Hepatic stellate cell (primary cell): Measurements from ENCODE around the gene SRCIN1.

Experiments used
- DNase-seq: peaks from one replicate; pipeline ENCODE4 v3.0.0; 2011; ENCODE audit warnings: low spot score

The SRCIN1 gene

DNA sequence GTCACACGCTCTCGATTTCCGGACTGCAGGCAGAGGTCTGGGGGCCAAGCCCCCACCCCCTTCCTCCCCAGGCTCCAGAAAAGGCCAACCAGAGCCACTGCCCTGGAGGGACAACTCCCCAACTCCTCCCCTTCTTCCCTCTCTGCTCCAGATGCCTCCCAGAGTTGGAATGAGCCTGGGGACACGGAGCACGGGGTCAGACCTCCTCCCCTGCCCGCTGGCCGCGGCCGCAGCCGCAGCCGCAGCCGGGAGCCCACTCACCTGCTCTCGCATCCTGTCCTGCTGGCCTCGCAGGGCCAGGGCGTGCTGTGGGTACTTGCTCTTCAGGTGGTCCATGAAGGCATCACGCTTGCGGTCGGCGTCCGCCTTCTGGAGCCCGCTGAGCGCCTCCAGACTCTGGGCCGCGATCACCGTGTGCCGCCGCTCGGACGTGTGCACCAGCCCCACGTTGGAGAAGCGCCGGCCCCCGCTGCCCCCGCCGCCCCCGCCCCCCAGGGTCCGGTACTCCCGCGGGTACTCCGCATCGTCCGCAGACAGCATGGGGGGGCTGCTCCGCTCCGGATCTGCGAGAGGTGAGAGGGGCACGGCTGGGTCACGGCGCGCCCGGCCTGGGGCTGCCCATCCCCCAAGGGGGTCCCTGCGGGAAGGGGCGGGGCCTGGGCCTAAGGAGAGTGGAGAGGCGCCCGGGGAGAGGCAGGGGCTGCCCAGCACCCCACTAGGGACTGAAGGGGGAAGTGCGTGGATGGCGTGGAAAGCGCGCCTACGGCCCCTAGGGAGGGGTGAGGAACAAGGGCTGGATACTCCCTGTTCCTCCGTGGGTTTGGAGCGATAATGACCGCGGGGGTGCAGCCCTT, 27.3 kb downstream of the SRCIN1 start:
- no peak for DNase-seq

GRCh38 chr17:38577645-38578173, 28.0 kb downstream of the SRCIN1 start:
- no peak for DNase-seq

GRCh38 chr17:38577244-38577643, 28.5 kb downstream of the SRCIN1 start:
- DNase-seq, result no peak

DNA sequence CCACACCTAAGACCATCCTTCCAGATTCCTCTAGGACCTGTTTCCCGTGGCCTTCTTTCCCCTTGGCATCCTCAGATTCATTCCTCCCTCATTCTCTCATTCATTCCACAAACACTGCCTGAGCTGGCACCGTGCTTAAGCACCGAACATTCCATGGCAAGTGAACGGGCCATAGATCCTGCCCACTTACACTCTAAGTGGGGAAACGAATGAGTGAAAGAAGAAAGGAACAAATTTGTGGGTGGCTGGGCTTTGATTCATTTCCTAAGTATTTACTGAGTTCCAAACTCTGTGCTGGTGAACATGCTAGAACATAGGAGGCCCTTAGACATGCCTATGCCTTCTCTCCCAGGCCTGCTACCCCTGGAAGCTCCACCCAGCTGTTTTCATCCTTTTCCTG, 30.0 kb downstream of the SRCIN1 start:
- DNase-seq, result no peak

GRCh38 chr17:38574712-38575111, 31.0 kb downstream of the SRCIN1 start:
- DNase-seq, result no peak

DNA sequence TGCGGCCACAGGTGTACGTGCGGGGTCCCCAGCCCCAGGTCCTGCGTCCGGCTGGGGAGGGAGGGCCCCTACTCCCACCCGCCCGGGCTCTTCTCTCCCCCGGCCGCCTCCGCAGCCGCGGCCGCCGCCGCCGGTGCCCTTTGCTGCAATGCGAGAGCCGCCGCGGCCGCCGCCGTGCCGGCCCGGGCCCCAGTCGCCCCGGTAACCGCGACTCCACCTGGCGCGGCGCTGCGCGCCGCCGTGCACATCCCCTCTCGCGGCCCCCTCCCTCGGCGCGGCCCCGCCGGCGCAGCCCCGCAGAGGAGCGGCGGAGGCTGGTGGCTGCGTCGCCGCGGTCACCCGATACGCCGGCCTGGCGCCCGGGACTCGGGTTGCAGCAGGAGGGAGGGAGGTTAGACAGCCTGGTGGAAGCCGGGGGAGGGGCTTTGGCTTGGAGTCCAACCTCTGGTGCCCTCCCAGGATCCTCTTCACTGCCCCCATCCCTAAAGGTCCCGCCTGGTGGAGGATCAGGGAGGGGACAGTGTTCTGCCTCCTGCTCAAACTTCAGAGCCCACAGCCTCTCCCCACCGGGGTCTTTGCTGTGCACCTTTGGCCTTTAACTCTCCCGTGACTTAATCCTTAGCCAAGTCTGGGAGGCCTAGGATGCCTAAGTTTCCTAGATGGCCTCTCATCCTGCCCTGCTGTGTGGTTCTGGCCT, 32.9 kb downstream of the SRCIN1 start:
- no peak for DNase-seq

DNA sequence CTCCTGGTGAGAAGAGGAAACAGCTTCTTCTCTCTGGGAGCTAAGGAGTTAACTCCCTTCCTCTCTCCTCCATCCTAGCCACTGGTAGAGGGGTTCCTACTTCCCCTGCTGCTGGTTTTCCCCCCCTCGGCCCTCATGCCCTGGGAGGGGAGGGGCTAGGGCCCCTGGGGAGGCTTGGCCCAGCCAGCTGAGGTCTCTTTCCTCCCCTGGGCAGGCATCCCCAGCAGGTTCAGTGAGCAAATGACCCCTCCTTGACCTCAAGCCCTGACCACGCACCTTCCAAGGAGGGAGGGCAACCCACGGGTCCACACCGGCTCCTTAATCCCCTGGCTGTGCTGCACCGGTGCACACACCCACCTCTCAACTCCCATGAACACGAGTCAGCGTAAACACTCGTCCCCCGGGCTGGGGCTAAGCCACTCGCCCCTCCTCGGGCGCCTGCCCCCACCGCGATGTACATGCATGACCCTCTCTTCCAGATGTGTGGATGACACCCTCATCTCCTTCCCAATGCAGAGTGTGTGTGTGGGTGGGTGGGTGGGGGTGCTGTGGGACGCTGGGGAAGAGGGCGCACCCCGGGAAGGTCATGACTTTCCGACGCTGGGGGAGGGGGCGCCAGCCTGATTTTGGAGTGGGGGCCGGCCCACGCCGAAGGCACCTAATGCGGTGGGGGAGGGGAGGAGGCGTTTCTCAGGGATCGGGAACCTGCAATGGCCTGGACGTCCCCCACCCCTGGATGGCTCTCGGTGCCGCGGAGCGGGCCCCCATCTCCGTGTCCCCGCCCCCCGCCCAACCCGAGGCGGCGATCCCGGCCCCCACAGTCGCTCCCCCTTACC, 33.7 kb downstream of the SRCIN1 start:
- no peak for DNase-seq

DNA sequence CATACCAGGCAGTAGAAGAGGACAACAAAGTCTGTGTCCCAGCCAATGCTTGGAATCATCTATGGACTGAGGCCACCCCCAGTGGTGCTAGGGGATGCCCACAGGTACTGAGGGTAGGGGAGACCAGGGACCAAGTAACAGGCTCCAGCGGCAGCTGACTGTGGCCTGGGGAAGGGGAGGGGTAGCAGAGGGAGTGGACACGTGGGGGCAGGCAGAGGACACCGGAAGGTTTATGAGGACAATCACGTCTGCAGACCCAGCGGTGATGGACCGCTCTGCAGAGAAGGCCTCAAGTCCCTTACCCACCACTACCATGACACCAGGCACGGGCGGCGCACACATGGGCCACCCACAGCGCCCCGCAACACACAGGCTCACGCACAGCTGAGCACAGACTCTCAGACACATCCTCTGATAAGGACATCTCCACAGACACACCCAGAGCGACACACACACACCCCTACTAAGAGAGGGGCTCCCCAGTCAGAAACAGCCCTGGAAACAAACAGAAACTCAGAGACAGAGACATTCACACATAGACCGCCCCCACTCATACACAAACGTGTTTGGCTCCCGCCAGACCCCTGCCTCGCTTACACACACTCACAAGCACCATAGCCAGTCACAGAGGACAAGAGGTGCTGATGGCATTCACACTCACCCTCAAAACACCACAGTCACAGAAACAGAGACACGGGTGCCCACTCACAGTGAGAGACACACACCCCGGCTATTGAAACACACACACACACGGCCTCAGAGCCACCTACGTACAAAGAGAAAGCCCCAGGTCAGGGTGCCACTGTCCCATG, 35.8 kb downstream of the SRCIN1 start:
- DNase-seq, result no peak

DNA sequence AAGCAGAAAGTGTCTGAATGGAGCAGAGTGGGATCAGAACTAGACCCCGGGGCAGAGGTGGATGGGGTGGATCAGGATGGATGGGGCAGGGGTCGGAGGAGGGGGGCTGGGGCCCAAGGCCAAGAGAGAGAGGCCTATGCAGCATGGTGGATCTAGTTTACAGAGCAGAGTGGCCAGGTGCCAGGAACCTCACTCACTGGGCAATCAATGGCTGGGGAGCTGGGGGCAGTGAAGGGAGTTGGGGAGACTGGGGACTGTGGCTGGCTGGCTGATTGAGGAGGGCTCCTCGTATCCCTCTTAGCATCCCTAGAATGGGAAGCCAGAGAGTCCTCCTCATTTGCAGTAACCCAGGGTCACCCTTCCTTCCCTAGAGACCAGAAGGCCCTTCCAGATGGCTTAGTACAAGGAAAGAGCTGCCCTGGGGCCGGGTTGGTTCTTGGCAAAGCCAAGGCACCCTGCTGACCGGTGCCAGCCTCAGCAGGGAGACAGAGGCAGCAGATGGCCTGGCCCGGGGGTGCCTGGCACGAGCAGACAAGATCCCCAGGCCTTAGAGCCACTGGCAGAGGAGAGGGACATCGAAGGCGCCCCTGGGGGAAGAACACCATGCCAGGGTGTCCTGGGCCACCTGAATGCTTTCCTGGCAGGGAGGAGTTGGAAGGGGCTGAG, 36.8 kb downstream of the SRCIN1 start:
- DNase-seq, result no peak

- no peak for DNase-seq
Observed at GRCh38 chr17:38568274-38568673, 37.5 kb downstream of the SRCIN1 start.

- DNase-seq, result no peak
Observed at GRCh38 chr17:38567350-38567749, 38.4 kb downstream of the SRCIN1 start.

GRCh38 chr17:38566666-38567031, 39.1 kb downstream of the SRCIN1 start:
- DNase-seq, result no peak

DNA sequence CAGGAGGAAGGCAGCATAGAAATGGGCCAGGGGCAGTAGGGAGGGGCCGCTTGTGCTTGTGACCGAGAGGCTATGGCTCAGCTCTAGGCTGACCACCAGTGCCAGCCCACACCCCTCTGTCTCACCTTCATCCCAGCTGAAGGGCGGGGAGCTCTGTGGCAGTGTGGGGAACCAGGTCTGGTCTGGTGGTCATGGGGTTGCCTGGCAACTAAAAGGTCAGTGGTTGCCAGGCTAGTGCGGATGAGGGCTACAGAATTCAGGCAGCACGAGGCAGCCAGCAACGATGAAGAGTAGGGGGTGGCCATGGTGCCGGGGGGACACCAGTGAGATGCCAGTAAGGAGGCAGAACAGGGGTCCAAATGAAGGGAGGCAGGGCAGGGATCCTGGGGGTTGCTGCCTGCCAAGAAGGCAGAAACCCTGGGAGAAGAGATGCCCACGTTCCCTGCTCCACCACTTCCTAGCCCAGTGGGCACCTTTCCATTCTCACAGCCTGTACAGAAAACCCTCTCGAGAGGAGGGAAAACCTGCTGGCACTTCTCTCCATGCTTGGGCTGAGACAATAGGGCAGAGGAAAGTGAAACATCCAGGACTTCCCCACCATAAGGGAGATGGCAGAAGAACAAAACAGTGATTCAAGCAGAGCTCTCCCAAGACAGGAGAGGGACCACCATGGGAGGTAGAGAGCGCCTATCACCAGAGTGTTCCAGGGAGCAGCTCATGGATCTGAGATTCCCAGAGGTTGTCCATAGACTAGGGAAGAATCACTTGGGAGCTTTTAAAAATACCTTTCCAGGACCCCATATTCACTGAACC, 39.7 kb downstream of the SRCIN1 start:
- no peak for DNase-seq

DNA sequence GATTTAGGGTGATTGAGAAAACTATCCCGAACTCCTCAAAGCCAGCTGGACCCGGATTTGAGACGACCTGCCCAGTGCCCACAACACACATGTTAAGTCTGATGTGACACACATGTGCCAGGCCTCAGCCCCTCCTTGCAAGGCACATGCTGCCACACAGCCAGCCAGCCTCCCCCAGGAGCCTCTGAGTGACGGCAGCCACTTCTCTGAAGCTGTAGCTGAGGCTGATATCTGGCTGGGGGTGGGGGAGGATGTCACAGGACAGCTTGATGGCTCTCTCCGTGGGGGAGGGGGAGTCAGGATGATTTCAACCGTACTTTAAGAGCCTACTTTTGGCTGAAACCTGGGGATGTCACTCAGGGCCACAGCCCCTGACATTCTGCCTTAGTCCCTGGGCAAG, 40.9 kb downstream of the SRCIN1 start:
- DNase-seq, result no peak

GRCh38 chr17:38564254-38564837, 41.4 kb downstream of the SRCIN1 start:
- DNase-seq, result no peak

- no peak for DNase-seq
Observed at GRCh38 chr17:38563362-38564253, 42.1 kb downstream of the SRCIN1 start.

DNA sequence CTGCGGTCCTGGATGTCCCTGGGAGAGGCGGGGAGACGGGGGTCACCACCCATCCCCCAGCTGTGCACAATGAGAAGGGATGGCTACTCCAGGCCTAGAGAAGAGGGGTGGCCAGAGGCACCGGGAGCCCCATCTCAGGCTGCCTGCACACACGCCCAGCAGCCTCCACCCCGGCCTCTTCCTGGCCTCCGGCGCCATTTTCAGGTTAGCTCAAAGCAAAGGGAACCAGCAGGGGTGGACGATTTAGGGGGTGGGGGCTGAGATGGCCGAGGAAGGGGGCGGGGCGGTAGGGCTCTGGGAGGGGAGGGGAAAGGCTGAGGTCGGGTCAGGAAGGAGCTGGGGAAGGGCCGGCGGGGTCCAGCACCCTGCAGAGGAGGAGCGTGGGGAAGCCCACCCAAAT, 42.8 kb downstream of the SRCIN1 start:
- DNase-seq, result no peak

DNA sequence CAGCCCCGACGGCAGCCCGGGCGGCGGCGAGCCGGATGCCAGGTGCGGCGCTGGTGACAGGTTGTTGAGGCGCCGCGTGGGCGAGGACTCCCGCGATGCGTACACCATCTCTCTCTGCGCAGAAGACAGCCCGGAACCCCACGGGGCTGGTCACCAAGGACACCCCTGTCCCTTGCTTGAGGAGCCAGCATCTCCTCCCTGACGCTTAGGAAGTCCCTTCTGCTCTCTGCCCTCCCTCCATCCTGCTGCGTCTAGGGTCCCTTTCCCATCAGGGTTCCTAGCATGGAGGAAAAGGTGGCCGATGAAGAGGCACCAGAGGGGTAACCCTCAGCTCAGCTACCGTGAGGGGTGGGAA, 43.6 kb downstream of the SRCIN1 start:
- no peak for DNase-seq
